ENCODE data around the gene BACE2.
"Not testable (repeated sequence)": the region's sequence is repeated elsewhere in the genome, so short reads cannot be mapped to it uniquely, and the experiment has no call there.

Gene BACE2

GRCh38 chr21:41215856-41216408, 48.0 kb downstream of the BACE2 start:
- DNase-seq (ENCODE audit: low spot score): no peak

GRCh38 chr21:41216486-41216885, 48.5 kb downstream of the BACE2 start:
- DNase-seq (ENCODE audit: low spot score): no peak

GRCh38 chr21:41217671-41218385, 49.9 kb downstream of the BACE2 start:
- DNase-seq (ENCODE audit: low spot score): peak; percentile 63

GRCh38 chr21:41219498-41220207, 51.7 kb downstream of the BACE2 start:
- no peak for DNase-seq (ENCODE audit: low spot score)

GRCh38 chr21:41220208-41220733, 52.3 kb downstream of the BACE2 start:
- DNase-seq (ENCODE audit: low spot score): no peak

GRCh38 chr21:41222247-41223068, 54.5 kb downstream of the BACE2 start:
- DNase-seq (ENCODE audit: low spot score): no peak

- no peak for DNase-seq (ENCODE audit: low spot score)
These were observed 58.9 kb downstream of the BACE2 start for GRCh38 chr21:41226853-41227252.

GRCh38 chr21:41227357-41228005, 59.5 kb downstream of the BACE2 start:
- no peak for DNase-seq (ENCODE audit: low spot score)

GRCh38 chr21:41228006-41228370, 60.0 kb downstream of the BACE2 start:
- no peak for DNase-seq (ENCODE audit: low spot score)

GRCh38 chr21:41228492-41228891, 60.5 kb downstream of the BACE2 start:
- DNase-seq (ENCODE audit: low spot score): no peak

GRCh38 chr21:41228958-41229357, 61.0 kb downstream of the BACE2 start:
- no peak for DNase-seq (ENCODE audit: low spot score)

- DNase-seq (ENCODE audit: low spot score): no peak
These were observed 61.7 kb downstream of the BACE2 start for GRCh38 chr21:41229509-41230248.

GRCh38 chr21:41230497-41230896, 62.5 kb downstream of the BACE2 start:
- no peak for DNase-seq (ENCODE audit: low spot score)

GRCh38 chr21:41231060-41231459, 63.1 kb downstream of the BACE2 start:
- no peak for DNase-seq (ENCODE audit: low spot score)

GRCh38 chr21:41232013-41232412, 64.1 kb downstream of the BACE2 start:
- DNase-seq (ENCODE audit: low spot score): no peak

- DNase-seq (ENCODE audit: low spot score): no peak
These were observed 66.0 kb downstream of the BACE2 start for GRCh38 chr21:41233916-41234315.

- no peak for DNase-seq (ENCODE audit: low spot score)
These were observed 66.6 kb downstream of the BACE2 start for GRCh38 chr21:41234569-41234968.

GRCh38 chr21:41235201-41235600, 67.2 kb downstream of the BACE2 start:
- no peak for DNase-seq (ENCODE audit: low spot score)

GRCh38 chr21:41236352-41236973, 68.5 kb downstream of the BACE2 start:
- no peak for DNase-seq (ENCODE audit: low spot score)

GRCh38 chr21:41238081-41238796, 70.3 kb downstream of the BACE2 start:
- DNase-seq (ENCODE audit: low spot score): not testable (repeated sequence)

Data from AG08396 (cell line).